ENCODE measurements around the gene CXCL5.

CXCL5 gene

DNA sequence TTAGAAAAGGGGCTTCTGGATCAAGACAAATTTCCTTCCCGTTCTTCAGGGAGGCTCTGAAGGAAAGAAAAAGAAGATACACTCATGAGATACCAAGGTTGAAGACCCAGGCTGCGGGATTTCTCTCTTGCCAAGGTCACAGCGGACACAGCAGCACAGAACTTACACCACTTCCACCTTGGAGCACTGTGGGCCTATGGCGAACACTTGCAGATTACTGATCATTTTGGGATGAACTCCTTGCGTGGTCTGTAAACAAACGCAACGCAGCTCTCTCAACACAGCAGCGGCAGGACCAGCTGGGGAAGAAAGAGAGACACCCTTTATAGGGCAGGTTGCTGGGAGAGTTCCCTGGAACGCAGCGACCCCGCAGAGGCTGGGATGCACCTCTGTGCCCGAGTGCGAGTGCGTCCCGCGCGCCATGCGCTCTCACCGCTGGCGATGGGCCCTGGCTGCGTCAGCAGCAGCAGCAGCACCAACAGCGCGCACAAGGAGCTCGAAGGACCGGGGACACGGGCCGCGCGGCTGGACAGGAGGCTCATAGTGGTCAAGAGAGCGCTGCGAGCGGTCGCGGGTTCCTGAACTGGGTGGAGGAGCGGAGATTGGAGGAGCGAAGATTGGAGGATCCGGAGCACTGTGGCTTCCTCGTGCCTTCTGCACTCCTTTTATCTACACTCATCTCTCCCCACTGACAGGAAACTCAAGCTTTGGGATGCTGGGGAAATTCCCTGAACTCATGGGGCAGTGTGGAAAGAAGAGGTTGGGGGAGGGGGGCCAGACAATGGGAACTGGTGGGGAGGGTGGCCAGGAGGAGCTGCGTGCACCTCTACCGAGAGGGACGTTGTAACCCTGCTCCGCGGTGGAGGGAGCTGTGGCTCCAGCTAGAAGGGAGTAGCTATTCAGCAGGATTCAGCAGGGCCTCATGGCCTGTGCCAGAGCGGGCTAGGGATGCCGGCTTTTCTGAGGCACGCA, at the start of gene CXCL5:
TSS of gene CXCL5 (minus strand) at position 638 of the 972 bp plus-strand sequence. CDS start at position 542, 96 bp downstream.
- DNase-seq (ENCODE audit: low read depth), result no peak

DNA sequence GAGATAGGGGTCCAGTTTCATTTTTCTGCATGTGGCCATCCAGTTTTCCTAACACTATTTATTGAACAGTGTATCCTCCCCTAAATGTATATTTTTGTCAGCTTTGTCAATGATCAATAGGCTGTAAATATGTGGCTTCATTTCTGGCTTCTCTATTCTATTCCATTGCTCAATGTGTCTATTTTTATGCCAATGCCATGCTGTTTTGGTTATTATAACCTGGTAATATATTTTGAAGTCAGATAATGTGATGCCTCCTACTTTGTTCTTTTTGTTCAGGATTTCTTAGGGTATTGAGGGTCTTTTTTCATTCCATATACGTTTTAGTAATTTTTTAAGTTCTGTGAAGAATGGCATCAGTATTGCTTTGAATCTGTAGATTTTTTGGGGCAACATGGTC, 48.7 kb upstream of the CXCL5 start:
- no peak for DNase-seq (ENCODE audit: low read depth)

DNA sequence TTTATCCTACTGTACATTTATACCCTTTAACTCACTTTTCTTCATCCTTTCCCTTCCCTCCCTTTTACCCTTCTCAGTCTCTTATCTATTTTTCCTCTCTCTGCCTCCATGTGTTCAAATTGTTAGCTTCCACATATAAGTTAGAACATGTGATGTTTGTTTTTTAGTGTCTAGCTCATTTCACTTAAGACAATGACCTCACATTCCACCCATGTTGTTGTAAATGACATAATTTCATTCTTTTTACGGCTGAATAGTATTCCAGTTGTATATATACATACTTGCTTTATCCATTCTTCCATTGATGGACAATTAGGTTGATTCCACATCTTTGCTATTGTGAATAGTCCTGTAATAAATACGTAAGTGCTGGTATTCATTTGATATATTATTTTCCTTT, 47.3 kb upstream of the CXCL5 start:
- no peak for DNase-seq (ENCODE audit: low read depth)

DNA sequence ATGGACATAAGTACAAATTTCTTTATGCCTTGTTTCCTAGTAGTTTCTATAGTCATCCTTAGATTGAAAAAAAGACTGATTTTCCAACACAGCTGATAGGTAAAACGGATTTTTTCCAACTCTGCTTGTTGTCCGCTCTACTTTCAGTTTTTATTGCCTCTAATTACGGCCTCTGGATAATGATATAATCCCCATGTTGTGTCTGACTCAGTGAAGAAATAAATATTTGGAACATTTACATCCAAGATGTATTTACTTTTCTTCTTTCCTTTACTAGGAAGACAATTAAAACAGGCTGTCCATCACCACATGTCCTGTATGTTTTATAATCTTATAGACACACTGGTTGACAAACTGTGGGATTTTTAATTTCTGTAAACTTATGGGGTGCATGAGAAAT, 46.8 kb upstream of the CXCL5 start:
- no peak for DNase-seq (ENCODE audit: low read depth)

DNA sequence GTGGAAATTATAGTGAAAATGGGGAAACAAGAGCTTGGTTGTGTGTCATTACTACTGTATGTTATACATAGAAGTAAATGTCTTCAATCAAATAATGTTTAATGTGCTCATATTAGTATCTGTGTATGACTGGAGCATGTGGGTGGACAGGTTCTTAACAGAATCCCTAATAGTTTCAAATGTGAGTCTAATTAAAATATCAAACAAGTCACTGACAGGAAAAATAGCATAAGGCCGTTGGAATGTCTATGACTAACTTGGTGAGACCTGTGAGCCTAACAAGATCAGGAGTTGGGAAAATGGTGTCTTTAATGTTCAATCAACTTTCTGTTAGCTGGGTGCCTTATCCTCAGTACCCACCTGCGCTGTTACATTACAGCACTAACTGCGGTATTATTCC, 46.2 kb upstream of the CXCL5 start:
- DNase-seq (ENCODE audit: low read depth), result no peak

DNA sequence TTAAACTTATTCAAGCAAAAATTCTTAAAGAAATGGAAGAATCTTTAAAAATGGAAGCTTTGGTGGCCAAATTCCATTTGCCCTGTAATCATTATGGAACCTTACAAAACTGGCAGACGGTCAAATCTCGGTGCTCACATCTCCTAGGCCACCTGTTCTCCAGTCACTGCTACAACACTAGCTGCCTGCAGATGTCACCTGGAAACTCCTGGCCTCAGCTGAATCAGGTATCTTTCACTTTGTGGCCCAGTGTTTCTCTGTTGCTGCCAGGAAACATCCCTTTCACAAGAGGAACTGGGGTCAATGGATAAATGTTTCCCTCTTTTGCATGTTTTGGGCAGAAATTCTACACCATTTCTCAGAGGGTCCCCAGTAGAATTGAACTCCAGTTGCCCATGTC, 44.2 kb upstream of the CXCL5 start:
- DNase-seq (ENCODE audit: low read depth), result no peak

DNA sequence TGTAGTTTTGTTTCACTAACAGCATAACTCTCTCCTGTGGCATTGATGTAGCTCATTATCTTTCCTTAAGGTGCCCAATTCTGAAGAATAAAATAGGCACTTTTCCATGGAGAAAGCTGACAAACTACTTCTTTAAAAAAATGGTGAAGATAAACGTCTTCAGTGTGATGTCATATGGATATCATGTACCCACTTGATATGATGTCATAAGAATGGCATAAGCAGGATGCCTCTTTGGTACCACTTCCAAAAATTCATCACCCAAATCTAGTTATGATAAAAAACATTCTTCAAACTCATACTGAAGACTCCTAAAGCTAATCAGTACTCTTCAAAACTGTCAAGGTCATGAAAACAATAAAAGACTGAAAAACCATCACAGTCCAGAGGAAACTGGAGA, 42.9 kb upstream of the CXCL5 start:
- DNase-seq (ENCODE audit: low read depth), result no peak

DNA sequence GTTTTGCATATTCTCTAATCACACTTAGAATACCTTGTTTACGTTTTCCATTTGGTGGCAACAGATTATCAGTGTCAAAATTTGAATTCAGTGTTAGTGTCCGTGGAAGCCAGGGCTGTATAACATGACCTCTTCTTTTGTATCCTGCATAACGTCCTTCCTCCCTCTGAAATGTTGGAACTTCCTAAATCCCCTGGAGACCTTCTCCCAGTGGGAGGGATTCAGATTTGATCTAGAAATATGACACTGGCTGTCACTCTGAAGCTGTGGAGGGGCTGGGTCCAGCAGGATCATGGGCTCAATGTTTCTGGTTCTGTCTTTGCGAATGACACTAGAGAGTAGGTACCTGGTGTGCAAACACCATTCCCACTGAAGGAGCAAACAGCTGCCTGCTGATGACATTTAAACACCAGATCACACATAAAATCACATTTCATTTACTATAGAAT, 40.9 kb upstream of the CXCL5 start:
- no peak for DNase-seq (ENCODE audit: low read depth)

DNA sequence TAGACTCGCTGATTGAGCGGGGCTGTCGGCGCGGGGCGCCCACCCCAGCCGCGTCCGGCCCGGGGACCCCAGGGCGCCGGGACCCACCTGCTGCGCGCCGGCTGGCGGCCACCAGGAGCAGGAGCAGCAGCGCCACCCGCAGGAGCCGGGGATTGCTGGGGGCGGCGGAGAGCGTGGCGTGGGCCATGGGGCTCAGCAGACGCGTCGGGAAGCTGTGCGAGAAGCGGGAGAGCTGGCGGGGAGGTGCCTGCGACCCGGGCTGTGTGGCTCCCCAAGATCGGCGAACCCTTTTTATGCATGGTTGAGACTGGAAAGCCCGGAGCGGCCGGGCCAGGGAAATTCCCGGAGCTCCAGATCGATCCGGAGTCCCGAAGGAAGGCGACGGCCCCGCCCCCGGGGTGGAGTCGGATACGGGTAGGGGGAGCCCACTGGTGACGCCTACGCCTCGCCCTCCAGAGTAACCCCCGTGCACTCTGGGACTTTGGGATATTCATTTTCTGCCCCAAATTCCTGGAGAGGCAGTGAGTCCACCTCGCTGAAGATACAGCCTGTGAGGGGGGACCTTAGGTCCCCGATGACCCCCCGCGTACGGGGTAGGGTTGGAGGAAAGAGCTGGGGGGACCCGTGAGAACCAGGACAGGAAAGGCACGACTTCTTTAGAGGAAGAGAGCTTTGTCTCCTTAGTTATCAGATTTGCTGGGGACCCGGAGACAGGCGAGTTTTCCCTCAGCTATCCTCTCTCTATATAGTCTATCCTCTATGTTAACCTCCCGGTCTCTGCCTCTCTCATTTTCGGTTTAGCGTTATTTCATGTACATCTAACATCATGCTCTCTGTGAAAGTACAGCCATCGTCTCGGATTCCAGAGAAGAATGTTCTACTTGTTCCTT, 40.2 kb upstream of the CXCL5 start, which contains the start of gene CXCL3:
TSS of gene CXCL3 (minus strand) at position 265 of the 890 bp plus-strand sequence. CDS start at position 187, 78 bp downstream.
- DNase-seq (ENCODE audit: low read depth), result no peak

DNA sequence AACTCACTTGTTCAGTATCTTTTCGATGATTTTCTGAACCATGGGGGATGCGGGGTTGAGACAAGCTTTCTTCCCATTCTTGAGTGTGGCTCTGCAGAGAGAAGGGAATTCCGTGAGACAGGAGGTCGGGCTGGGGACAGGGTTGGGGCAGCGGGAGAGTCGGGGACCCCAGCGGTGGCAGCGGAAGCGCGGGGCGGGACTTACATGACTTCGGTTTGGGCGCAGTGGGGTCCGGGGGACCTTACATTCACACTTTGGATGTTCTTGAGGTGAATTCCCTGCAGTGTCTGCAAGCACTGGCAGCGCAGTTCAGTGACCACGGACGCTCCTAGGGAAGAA, 39.6 kb upstream of the CXCL5 start:
- DNase-seq (ENCODE audit: low read depth), result no peak

DNA sequence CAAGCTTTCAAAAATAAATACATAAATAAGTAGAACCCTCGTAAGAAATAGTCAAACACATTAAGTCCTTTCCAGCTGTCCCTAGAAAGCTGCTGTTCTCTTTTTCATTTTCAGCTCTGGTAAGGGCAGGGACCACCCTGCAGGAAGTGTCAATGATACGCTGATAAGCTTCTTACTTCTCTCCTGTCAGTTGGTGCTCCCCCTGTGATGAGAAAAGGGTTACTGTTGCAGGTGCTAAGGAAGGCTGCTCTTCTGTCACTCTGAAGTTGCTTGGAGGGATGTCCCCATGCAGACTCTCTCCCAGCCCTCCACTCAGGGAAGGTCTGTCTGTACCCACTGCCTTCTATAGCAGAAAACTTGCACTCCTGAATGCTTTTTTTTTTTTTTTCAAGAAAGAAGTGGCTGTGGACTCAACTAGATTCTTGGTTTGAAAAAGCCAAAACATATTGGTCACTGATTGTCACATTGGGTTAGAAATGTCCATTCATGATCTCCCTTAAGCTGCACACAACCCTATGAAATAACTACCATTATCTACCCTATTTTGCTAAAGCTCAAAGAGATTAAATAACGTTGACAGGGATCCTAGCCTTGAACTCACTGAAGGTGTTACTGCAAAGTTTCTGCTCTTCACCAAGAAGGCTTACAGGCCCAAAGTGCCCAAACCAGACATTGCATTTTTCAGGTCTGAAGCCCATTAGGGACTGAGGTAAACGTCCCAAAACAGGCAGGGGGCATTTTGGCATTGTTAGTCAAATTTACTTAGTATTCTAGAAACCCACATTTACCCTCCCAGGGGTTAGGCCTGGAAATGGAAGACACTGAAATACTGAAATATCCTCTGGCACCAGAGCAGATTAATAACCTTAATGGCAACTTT, 38.8 kb upstream of the CXCL5 start:
- DNase-seq (ENCODE audit: low read depth), result no peak

DNA sequence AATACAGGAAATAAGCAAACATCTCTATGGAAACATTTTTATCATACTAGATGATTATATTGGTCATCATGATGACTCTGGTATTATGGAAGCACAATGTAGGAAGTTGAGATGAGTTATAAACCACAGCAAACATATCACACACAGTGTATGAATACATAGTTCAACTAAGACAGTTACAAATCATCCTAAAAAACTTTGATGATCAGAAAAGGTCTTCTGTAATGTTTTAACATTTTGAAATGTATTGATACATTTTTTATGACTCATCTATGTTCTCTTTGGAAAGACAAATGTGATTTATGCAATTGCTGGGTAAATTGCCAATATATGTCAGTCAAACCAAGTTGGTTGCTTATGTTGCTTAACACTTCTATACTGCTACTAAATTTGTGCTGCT, 35.3 kb upstream of the CXCL5 start:
- DNase-seq (ENCODE audit: low read depth), result no peak

DNA sequence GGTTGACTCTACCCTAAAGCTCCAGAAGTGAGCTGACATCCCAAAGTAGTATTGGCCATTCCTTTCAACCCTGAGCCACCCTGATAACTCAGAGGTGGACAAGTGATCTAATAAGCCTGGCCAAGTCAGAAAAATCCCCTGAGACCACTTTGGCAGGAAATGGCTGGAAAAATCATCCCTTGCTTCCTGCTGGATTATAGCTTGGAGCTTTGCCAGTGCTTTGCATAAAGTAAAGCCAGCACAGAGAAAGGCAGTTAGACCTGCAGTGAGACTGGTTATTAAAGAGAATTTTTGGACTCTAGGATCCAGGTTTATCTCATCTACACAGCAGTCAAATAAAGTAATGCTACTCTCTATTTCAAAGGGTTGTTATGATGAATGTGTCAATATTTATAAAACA, 33.6 kb upstream of the CXCL5 start:
- DNase-seq (ENCODE audit: low read depth), result no peak

DNA sequence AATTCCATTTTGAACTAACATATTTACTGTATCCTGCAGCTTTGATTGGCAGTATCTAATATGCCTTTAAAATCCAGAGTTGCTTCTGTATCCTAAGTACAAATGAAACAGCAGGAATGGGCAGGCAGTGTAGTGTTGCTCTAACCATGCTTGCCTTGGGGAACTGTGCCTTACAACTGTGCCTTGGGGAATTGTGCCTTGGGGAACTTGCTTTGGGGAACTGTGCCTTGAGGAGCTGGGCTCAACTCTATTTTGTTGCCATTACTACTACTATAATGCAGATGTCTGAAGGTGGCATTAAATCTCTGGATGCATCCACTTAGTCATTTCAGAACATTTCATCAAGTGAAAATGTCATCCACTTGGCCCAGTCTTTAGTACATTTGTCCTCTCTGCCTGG, 33.1 kb upstream of the CXCL5 start:
- DNase-seq (ENCODE audit: low read depth), result no peak

DNA sequence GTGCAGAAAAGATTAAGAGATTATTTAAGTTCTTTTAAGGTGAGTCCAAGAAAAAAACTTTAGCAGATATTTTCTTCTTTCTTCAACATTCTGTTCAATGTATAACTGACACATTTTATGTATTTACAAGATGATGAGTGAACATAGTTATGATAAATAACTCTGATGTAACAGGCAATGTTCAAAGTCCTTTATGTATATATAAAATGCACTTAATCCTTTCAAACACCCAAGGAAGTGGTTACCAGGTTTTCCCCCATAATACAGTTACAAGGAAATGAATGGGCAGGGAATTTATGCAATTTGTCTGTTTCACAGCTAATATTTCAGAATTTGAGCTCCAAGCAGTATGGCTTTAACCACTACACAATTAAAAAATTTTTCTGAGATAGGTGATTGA, 31.8 kb upstream of the CXCL5 start:
- no peak for DNase-seq (ENCODE audit: low read depth)

DNA sequence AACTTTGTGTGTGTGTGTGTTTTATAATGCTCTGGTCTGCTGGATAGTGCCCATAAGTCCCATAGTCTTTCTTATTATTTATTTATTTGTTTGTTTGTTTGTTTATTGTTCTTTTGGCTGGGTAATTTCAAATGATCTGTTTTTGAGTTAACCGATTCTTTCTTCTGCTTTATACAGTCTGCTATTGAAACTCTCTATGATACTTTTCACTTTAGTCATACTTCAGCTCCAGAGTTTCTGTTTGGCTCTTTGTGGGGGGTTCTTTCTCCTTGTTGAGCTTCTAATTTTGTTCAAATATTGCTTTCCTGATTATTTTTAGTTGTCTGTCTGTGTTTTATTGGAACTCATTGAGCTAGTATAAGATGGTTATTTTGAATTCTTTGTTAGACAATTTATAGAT, 30.0 kb upstream of the CXCL5 start:
- DNase-seq (ENCODE audit: low read depth), result no peak

DNA sequence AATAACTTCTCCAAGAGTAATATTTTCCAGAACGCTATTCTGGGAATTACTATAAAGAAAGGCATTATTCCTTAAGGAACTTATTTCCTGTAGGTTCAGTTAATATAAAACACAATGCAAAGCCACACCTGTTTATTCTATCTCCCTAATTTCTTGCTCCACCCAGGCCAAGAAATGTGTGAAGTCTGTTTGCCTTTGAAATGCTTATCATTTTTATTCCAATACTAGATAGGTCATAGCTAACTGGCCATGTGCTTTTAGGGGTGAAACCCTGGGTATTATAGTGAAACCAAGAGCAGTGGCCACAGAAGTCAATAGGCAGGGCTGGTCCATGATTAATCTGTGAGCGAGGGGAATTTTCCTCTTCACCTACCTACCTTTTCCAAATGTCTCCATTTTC, 25.2 kb upstream of the CXCL5 start:
- no peak for DNase-seq (ENCODE audit: low read depth)

DNA sequence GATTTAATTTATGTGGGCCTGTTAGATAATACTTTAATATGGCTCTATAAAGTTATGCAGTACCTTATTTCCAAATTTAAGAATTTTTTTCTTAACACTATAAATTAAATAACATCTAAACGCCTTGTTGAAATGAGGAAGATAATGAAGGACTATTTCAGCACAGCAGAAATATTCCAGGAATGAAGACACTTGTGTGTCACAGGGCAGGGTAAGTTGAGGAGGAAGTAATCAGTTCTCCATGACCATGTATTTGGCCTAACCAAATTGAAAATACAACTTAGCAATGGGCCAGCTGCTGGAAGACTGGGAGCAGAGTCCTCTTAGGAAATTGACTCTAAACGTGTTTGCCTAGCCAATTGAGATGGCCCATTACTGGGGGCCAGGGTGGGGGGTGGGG, 23.1 kb upstream of the CXCL5 start:
- no peak for DNase-seq (ENCODE audit: low read depth)

DNA sequence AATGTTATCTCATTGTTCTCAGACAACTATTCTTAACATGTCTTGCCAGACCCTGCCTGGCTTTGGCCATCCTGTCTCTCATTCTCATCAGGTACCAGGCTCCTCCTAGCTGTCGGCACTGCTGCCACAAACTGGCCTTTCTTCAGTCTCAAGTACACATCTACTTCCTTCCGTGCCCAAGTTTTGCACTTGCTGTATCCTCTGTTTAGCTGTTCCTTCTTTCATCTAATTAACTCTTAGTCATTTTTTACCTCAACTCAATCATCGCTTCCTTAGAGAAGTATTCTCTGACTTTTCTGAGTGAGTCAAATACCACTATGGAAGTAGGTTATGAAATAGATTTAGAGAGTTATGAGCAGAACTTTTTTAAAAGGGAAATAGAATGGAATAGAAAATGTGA, 20.3 kb upstream of the CXCL5 start:
- no peak for DNase-seq (ENCODE audit: low read depth)

DNA sequence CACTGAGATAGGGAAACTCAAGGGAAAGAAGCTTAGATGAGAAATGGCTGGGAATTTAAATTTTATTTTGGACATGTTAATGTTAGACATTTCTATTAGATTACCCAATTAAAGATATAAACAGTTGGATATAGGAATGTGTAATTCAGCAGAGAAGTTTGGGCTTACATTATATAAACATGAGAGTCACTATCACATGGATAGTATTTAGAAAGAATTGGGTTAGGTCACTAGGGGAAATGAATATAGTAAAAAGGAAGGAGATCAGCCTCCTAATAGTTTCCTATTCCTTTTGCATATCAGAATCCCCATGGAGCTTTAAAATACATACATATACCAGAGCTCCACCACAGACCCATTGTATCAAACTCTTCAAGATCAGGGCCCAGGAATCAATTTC, 19.6 kb upstream of the CXCL5 start:
- DNase-seq (ENCODE audit: low read depth), result no peak

DNA sequence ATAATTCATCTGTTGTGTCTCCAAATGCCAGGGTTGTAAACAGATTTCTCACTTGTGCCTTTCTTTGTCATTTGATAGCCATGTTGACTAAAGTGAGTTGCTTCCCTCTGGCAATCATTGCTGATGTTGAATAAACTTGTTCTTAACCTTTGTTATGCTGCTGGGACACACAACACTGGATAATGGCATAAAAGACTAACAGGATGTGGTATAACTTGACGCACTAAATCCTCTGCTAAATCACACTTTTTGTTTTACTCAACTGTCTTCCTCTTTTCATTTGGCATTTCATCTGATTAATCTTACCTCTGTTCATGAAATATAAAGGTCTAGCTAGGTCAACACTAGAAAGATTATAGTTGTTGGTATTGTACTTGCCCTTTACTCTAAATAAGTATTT, 17.6 kb upstream of the CXCL5 start:
- DNase-seq (ENCODE audit: low read depth), result no peak
